ENCODE results near the gene PPY.
A peak's percentile ranks its signal among the peaks of the same experiment; 100 is the strongest.
"Not testable (repeated sequence)": the region's sequence is repeated elsewhere in the genome, so short reads cannot be mapped to it uniquely, and the experiment has no call there.

The PPY gene

GRCh38 chr17:43905985-43906852 lies 36.1 kb downstream of the PPY start:
- DNase-seq (ENCODE audit: low read depth in 3 of 3) = no peak

GRCh38 chr17:43905400-43905984 lies 36.8 kb downstream of the PPY start:
- DNase-seq (ENCODE audit: low read depth in 3 of 3) = no peak

- DNase-seq (ENCODE audit: low read depth in 3 of 3) = no peak
Observed at GRCh38 chr17:43901861-43902589, 40.3 kb downstream of the PPY start.

- no peak for DNase-seq (ENCODE audit: low read depth in 3 of 3)
Observed at GRCh38 chr17:43900858-43901754, 41.2 kb downstream of the PPY start.

GRCh38 chr17:43900183-43900857 lies 42.0 kb downstream of the PPY start:
- peak; percentile 71 to 80 (median 77) for DNase-seq (ENCODE audit: low read depth in 3 of 3)

GRCh38 chr17:43898446-43898845 lies 43.8 kb downstream of the PPY start:
- no peak for DNase-seq (ENCODE audit: low read depth in 3 of 3)

- DNase-seq (ENCODE audit: low read depth in 3 of 3) = no peak
Observed at GRCh38 chr17:43897831-43898230, 44.4 kb downstream of the PPY start.

- not testable (repeated sequence) for DNase-seq (ENCODE audit: low read depth in 3 of 3)
Observed at GRCh38 chr17:43894494-43894893, 47.8 kb downstream of the PPY start.

GRCh38 chr17:43892647-43892952 lies 49.7 kb downstream of the PPY start:
- no peak for DNase-seq (ENCODE audit: low read depth in 3 of 3)

- no peak for DNase-seq (ENCODE audit: low read depth in 3 of 3)
Observed at GRCh38 chr17:43891851-43892646, 50.2 kb downstream of the PPY start.

All from stimulated activated CD4-positive, alpha-beta T cell treated with anti-CD3 and anti-CD28 coated beads, TNF-alpha, amount 100 ng/mL, for 48 hours (primary cell).